ENCODE results near the gene CD69.

DNA sequence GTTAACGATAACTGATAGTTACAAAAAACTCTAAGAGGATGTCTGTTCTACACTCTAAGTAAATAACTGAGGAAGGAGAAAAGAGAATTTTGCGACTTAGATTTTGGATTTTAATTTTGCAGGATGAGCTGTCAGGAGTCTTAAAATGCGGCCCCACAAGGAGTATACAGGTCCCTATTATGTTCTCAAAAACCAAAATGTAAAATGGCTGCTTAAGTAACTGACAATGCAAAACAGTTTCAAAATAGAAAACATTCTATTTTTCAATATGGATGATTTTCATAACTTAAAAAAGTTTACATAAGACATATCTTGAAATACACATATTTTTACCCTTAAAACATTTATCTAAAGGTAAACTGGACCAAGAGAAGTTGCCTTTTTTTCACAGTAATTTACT lies 2.6 kb downstream of the CD69 start:
- TF ChIP-seq, protein P1, sequence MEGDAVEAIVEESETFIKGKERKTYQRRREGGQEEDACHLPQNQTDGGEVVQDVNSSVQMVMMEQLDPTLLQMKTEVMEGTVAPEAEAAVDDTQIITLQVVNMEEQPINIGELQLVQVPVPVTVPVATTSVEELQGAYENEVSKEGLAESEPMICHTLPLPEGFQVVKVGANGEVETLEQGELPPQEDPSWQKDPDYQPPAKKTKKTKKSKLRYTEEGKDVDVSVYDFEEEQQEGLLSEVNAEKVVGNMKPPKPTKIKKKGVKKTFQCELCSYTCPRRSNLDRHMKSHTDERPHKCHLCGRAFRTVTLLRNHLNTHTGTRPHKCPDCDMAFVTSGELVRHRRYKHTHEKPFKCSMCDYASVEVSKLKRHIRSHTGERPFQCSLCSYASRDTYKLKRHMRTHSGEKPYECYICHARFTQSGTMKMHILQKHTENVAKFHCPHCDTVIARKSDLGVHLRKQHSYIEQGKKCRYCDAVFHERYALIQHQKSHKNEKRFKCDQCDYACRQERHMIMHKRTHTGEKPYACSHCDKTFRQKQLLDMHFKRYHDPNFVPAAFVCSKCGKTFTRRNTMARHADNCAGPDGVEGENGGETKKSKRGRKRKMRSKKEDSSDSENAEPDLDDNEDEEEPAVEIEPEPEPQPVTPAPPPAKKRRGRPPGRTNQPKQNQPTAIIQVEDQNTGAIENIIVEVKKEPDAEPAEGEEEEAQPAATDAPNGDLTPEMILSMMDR (conservative IDR thresholded peaks at IDR 0.05): no peak
- no peak for TF ChIP-seq EZH2 (IDR thresholded peaks at IDR 0.05; ENCODE audit: low read depth)
